Measurements from ENCODE around the gene GULP1.
"Not testable (repeated sequence)": the region's sequence is repeated elsewhere in the genome, so short reads cannot be mapped to it uniquely, and the experiment has no call there.

GULP1 gene

GRCh38 chr2:188435115-188435514, 143.4 kb downstream of the GULP1 start:
- no peak for DNase-seq

GRCh38 chr2:188437537-188437936, 145.9 kb downstream of the GULP1 start:
- DNase-seq, result no peak

- no peak for DNase-seq
Measured at GRCh38 chr2:188439986-188440385, 148.3 kb downstream of the GULP1 start.

- no peak for DNase-seq
Measured at GRCh38 chr2:188440849-188441248, 149.2 kb downstream of the GULP1 start.

GRCh38 chr2:188441288-188441947, 149.7 kb downstream of the GULP1 start:
- no peak for DNase-seq

- DNase-seq, result no peak
Measured at GRCh38 chr2:188443207-188443606, 151.5 kb downstream of the GULP1 start.

GRCh38 chr2:188444106-188444835, 152.6 kb downstream of the GULP1 start:
- no peak for DNase-seq

- DNase-seq, result no peak
Measured at GRCh38 chr2:188449561-188449960, 157.9 kb downstream of the GULP1 start.

GRCh38 chr2:188449971-188450370, 158.3 kb downstream of the GULP1 start:
- no peak for DNase-seq

- DNase-seq, result no peak
Measured at GRCh38 chr2:188450732-188451483, 159.2 kb downstream of the GULP1 start.

- no peak for DNase-seq
Measured at GRCh38 chr2:188452084-188452483, 160.4 kb downstream of the GULP1 start.

GRCh38 chr2:188456114-188456909, 164.6 kb downstream of the GULP1 start:
- no peak for DNase-seq

GRCh38 chr2:188459061-188459460, 167.4 kb downstream of the GULP1 start:
- DNase-seq, result no peak

GRCh38 chr2:188466078-188466477, 174.4 kb downstream of the GULP1 start:
- DNase-seq, result not testable (repeated sequence)

- no peak for DNase-seq
Measured at GRCh38 chr2:188466761-188467160, 175.1 kb downstream of the GULP1 start.

GRCh38 chr2:188471166-188471565, 179.5 kb downstream of the GULP1 start:
- DNase-seq, result no peak

- no peak for DNase-seq
Measured at GRCh38 chr2:188473306-188473705, 181.6 kb downstream of the GULP1 start.

- no peak for DNase-seq
Measured at GRCh38 chr2:188474316-188474715, 182.6 kb downstream of the GULP1 start.

GRCh38 chr2:188475945-188476344, 184.3 kb downstream of the GULP1 start:
- no peak for DNase-seq

GRCh38 chr2:188477564-188478103, 186.0 kb downstream of the GULP1 start:
- DNase-seq, result no peak

- no peak for DNase-seq
Measured at GRCh38 chr2:188478724-188479123, 187.1 kb downstream of the GULP1 start.

- DNase-seq, result no peak
Measured at GRCh38 chr2:188481474-188481873, 189.8 kb downstream of the GULP1 start.

GRCh38 chr2:188485496-188485895, 193.8 kb downstream of the GULP1 start:
- no peak for DNase-seq

Data from activated naive CD4-positive, alpha-beta T cell treated with Interleukin-2 at 50 U/mL for 16 hours (primary cell).